ENCODE data around the gene CSNK2A3. TPM values are rescaled to one million over a fixed set of nuclear protein-coding genes. Genes with fewer than 3 reads are reported as not detected.

CSNK2A3 gene
- total RNA-seq, 1 experiment from 2014 or later = 1.7 TPM

- no peak overlapping the region for H3K27ac Mint-ChIP-seq
- no peak overlapping the region for H4K5ac ChIP-seq (ENCODE audit: insufficient read length, low read depth, low read length)
- no peaks in the 10 kb centered on the region for H3K79me1 ChIP-seq (ENCODE audit: insufficient read depth, low read depth, low read length, poor library complexity, severe bottlenecking)
- DNase-seq = no peak
- H3K23me2 ChIP-seq (ENCODE audit: insufficient read length, low read depth, low read length, poor library complexity, severe bottlenecking) = no peaks in the 10 kb centered on the region
- H3K9me3 ChIP-seq (ENCODE audit: control insufficient read depth, low read depth, low read length) = no peaks in the 10 kb centered on the region
- H3K27me3 Mint-ChIP-seq (ENCODE audit: low read depth) = peaks cover 16% of the 10 kb centered on the region
- no peak overlapping the region for H2BK120ac ChIP-seq (ENCODE audit: low read depth, low read length, poor library complexity, severe bottlenecking)
- H3T11ph ChIP-seq (ENCODE audit: low read length) = no peak overlapping the region
- H3K4me1 ChIP-seq (ENCODE audit: insufficient read depth, low read length) = no peaks in the 10 kb centered on the region
- H4K8ac ChIP-seq (replicated peaks; ENCODE audit: insufficient read length, low read depth, low read length) = no peak overlapping the region
- TF ChIP-seq, protein P1, sequence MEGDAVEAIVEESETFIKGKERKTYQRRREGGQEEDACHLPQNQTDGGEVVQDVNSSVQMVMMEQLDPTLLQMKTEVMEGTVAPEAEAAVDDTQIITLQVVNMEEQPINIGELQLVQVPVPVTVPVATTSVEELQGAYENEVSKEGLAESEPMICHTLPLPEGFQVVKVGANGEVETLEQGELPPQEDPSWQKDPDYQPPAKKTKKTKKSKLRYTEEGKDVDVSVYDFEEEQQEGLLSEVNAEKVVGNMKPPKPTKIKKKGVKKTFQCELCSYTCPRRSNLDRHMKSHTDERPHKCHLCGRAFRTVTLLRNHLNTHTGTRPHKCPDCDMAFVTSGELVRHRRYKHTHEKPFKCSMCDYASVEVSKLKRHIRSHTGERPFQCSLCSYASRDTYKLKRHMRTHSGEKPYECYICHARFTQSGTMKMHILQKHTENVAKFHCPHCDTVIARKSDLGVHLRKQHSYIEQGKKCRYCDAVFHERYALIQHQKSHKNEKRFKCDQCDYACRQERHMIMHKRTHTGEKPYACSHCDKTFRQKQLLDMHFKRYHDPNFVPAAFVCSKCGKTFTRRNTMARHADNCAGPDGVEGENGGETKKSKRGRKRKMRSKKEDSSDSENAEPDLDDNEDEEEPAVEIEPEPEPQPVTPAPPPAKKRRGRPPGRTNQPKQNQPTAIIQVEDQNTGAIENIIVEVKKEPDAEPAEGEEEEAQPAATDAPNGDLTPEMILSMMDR (conservative IDR thresholded peaks at IDR 0.05) = no peak
- H3K18ac ChIP-seq (ENCODE audit: insufficient read length, low read depth, low read length) = no peak overlapping the region
- H4K20me1 ChIP-seq (ENCODE audit: control insufficient read depth, insufficient read depth, insufficient read length) = no peaks in the 10 kb centered on the region
- no peak overlapping the region for H2BK12ac ChIP-seq (ENCODE audit: insufficient read length, low read depth, low read length)
- no peak overlapping the region for H3K56ac ChIP-seq (ENCODE audit: insufficient read length, low read depth, low read length)
- WGBS (ENCODE audit: extremely low coverage, insufficient read length, low lambda C conversion rate) = no CpG with 5 or more reads among the region's 3 CpGs
- no peak overlapping the region for H3K14ac ChIP-seq (ENCODE audit: insufficient read depth, low read length)
- no peak overlapping the region for H3K23ac ChIP-seq (ENCODE audit: insufficient read length, low read depth, low read length)
- H3K4me3 Mint-ChIP-seq = no peak overlapping the region
- no peaks in the 10 kb centered on the region for H3K79me2 ChIP-seq (ENCODE audit: insufficient read depth, low read length)
- peaks cover 0 to 4% of the 10 kb centered on the region in 2 experiments; a peak in 1 of 5 replicates for H3K9me3 Mint-ChIP-seq
- H2AK5ac ChIP-seq (ENCODE audit: insufficient read length, low read length) = no peak overlapping the region
- H3K27me3 ChIP-seq (ENCODE audit: insufficient read depth, low read length) = no peaks in the 10 kb centered on the region
- no peak overlapping the region for H2AFZ ChIP-seq (ENCODE audit: low read length)
- H3K4ac ChIP-seq (ENCODE audit: low read depth, low read length) = no peak overlapping the region
- H3K4me2 ChIP-seq (ENCODE audit: insufficient read depth, insufficient read length, low read length) = no peak overlapping the region
- H2BK5ac ChIP-seq (ENCODE audit: insufficient read length, low read length) = no peak overlapping the region
- no peak overlapping the region for H2BK15ac ChIP-seq (ENCODE audit: low read depth, low read length)
- H3K4me1 Mint-ChIP-seq = no peaks in the 10 kb centered on the region
- no peak overlapping the region for H3K9ac ChIP-seq (ENCODE audit: extremely low read depth, insufficient read length, low read length)
- H3K36me3 Mint-ChIP-seq (ENCODE audit: insufficient read depth in 1 of 3, low read depth in 3 of 3) = peaks cover 0 to 2% (median 0%) of the 10 kb centered on the region in 3 experiments; a peak in 2 of 7 replicates
- H2BK20ac ChIP-seq (ENCODE audit: low read depth, low read length, poor library complexity, severe bottlenecking) = no peak overlapping the region
- H4K91ac ChIP-seq (ENCODE audit: insufficient read length, low read depth, low read length) = no peak overlapping the region
- H3K27ac ChIP-seq (ENCODE audit: insufficient read length, low read depth, low read length) = no peak overlapping the region
Measured at GRCh38 chr11:11380883-11381282, 27.8 kb upstream of the CSNK2A3 start.

Data from H9 (cell line).